Smooth muscle cell (in vitro differentiated cells): ENCODE results near the gene LENG8. TPM values are rescaled to one million over a fixed set of nuclear protein-coding genes. Genes with fewer than 3 reads are reported as not detected.

Experiments used
- DNase-seq: peaks from one replicate; lab custom pipeline; 2025; ENCODE audit not compliant: unreplicated experiment; lab: John Stamatoyannopoulos, UW
- H2AFZ ChIP-seq: fragments of 200-600 bp; sonication (generic); 2 replicates; pipeline ENCODE4 v1.6.0; 2016; ENCODE audit warnings: antibody characterized with exemption, low read depth, mild to moderate bottlenecking
- H3F3A ChIP-seq: fragments of 200-600 bp; sonication (generic); 2 replicates; pipeline ENCODE4 v1.6.0; 2017; ENCODE audit warnings: antibody characterized with exemption, low read depth
- H3K27ac ChIP-seq: fragments of 200-600 bp; sonication (generic); 2 replicates; pipeline ENCODE4 v1.5.1; 2016; ENCODE audit warnings: low read depth, mild to moderate bottlenecking
- H3K27me3 ChIP-seq: fragments of 200-600 bp; sonication (generic); 2 replicates; pipeline ENCODE4 v1.6.1; 2016; ENCODE audit warnings: low read depth, mild to moderate bottlenecking
- H3K36me3 ChIP-seq: fragments of 200-600 bp; sonication (generic); 2 replicates; pipeline ENCODE4 v1.5.1; 2016; ENCODE audit warnings: low read depth
- H3K4me1 ChIP-seq: fragments of 200-600 bp; sonication (generic); 2 replicates; pipeline ENCODE4 v1.5.1; 2016; ENCODE audit warnings: low read depth
- H3K4me2 ChIP-seq: fragments of 200-600 bp; sonication (generic); 2 replicates; pipeline ENCODE4 v1.6.0; 2016; ENCODE audit warnings: mild to moderate bottlenecking
- H3K4me3 ChIP-seq: fragments of 200-600 bp; sonication (generic); 2 replicates; pipeline ENCODE4 v1.5.1; 2016; ENCODE audit warnings: mild to moderate bottlenecking
- H3K79me2 ChIP-seq: fragments of 200-600 bp; sonication (generic); 2 replicates; pipeline ENCODE4 v1.6.0; 2016; ENCODE audit warnings: low read depth, mild to moderate bottlenecking
- H3K9ac ChIP-seq: fragments of 200-600 bp; sonication (generic); 2 replicates; pipeline ENCODE4 v1.6.0; 2016; ENCODE audit warnings: low read depth
- H3K9me3 ChIP-seq: fragments of 200-600 bp; sonication (generic); replicated peaks from 2 replicates; pipeline ENCODE4 v1.5.1; 2016; ENCODE audit warnings: low read depth
- H4K20me1 ChIP-seq: fragments of 200-600 bp; sonication (generic); 2 replicates; pipeline ENCODE4 v1.6.0; 2016; ENCODE audit warnings: low read depth
- CTCF ChIP-seq: fragments of 200-600 bp; sonication (generic); IDR thresholded peaks from 2 replicates; pipeline ENCODE4 v1.5.1; 2017; ENCODE audit warnings: borderline replicate concordance, mild to moderate bottlenecking, antibody characterized with exemption; ENCODE audit not compliant: insufficient read depth, poor library complexity, severe bottlenecking
- WGBS: methylation state at CpG from one replicate; pipeline ENCODE4 v1.1.7; 2016; ENCODE audit warnings: low lambda C conversion rate; 5-methylcytosine and 5-hydroxymethylcytosine counted together
- polyA plus RNA-seq: library from polyadenylated mRNA; unstranded; fragments of >200 nt; fragmentation: Nextera tagmentation; extraction: Ambion mirVana; gene quantifications from 2 replicates; pipeline ENCODE4 v1.2.1, GENCODE V29; 2016
- total RNA-seq: library from RNA; depleted of rRNA; stranded (reverse); fragments of >200 nt; gene quantifications from 2 replicates; pipeline ENCODE4 v1.2.3, GENCODE V29; 2014

Gene LENG8
- total and polyA plus RNA-seq, 2 experiments from 2014 or later: 27.6 to 32.9 TPM

GRCh38 chr19:54481326-54481930 lies 32.4 kb downstream of the LENG8 start:
- Histone ChIP-seq H3K4me1 (no peaks in the 10 kb centered on the region), H3K79me2 (no peaks in the 10 kb centered on the region), H3K4me2 (no peak overlapping the region), H2AFZ (no peak overlapping the region), H3K27ac (no peak overlapping the region), H3K4me3 (no peak overlapping the region), H3F3A (no peaks in the 10 kb centered on the region), H4K20me1 (no peaks in the 10 kb centered on the region), H3K9me3 (no peaks in the 10 kb centered on the region), H3K9ac (no peak overlapping the region), H3K27me3 (no peaks in the 10 kb centered on the region), H3K36me3 (no peaks in the 10 kb centered on the region)
- WGBS: 23% methylated on average over 16 of the region's 16 CpGs
- no peak for DNase-seq
- TF ChIP-seq CTCF: peak; percentile 61

GRCh38 chr19:54482889-54483288 lies 33.9 kb downstream of the LENG8 start:
- H3K79me2 ChIP-seq: no peaks in the 10 kb centered on the region
- H3K36me3 ChIP-seq: no peaks in the 10 kb centered on the region
- no peak overlapping the region for H2AFZ ChIP-seq
- H3K9ac ChIP-seq: no peak overlapping the region
- H3K27ac ChIP-seq: no peak overlapping the region
- no peaks in the 10 kb centered on the region for H3F3A ChIP-seq
- H3K4me3 ChIP-seq: no peak overlapping the region
- DNase-seq: no peak
- 85% methylated on average over 3 of the region's 3 CpGs for WGBS
- H3K4me2 ChIP-seq: no peak overlapping the region
- no peaks in the 10 kb centered on the region for H3K9me3 ChIP-seq
- TF ChIP-seq CTCF: no peak
- H4K20me1 ChIP-seq: no peaks in the 10 kb centered on the region
- H3K27me3 ChIP-seq: no peaks in the 10 kb centered on the region
- no peaks in the 10 kb centered on the region for H3K4me1 ChIP-seq

GRCh38 chr19:54484451-54484850 lies 35.5 kb downstream of the LENG8 start:
- Histone ChIP-seq H3F3A (no peaks in the 10 kb centered on the region), H3K9ac (no peak overlapping the region), H3K4me1 (no peaks in the 10 kb centered on the region), H3K79me2 (no peaks in the 10 kb centered on the region), H3K27me3 (no peaks in the 10 kb centered on the region), H3K27ac (no peak overlapping the region), H3K9me3 (no peaks in the 10 kb centered on the region), H3K4me3 (no peak overlapping the region), H3K4me2 (no peak overlapping the region), H4K20me1 (no peaks in the 10 kb centered on the region), H3K36me3 (no peaks in the 10 kb centered on the region), H2AFZ (no peak overlapping the region)
- no peak for DNase-seq
- TF ChIP-seq CTCF: no peak
- 79% methylated on average over 10 of the region's 10 CpGs for WGBS

GRCh38 chr19:54485851-54486250 lies 36.9 kb downstream of the LENG8 start:
- H3K36me3 ChIP-seq: no peaks in the 10 kb centered on the region
- H3K79me2 ChIP-seq: no peaks in the 10 kb centered on the region
- H3K9ac ChIP-seq: no peak overlapping the region
- no peaks in the 10 kb centered on the region for H3F3A ChIP-seq
- no peaks in the 10 kb centered on the region for H3K9me3 ChIP-seq
- no peaks in the 10 kb centered on the region for H4K20me1 ChIP-seq
- no peak overlapping the region for H3K27ac ChIP-seq
- TF ChIP-seq CTCF: no peak
- H3K4me1 ChIP-seq: no peaks in the 10 kb centered on the region
- 87% methylated on average over 5 of the region's 5 CpGs for whole genome bisulfite sequencing
- H3K4me3 ChIP-seq: no peak overlapping the region
- H3K27me3 ChIP-seq: no peaks in the 10 kb centered on the region
- no peak overlapping the region for H3K4me2 ChIP-seq
- H2AFZ ChIP-seq: no peak overlapping the region
- no peak for DNase-seq
